A673 (cell line): ENCODE data around the gene CRLF1. TPM values are rescaled to one million over a fixed set of nuclear protein-coding genes. Genes with fewer than 3 reads are reported as not detected.

Experiments
- BruUV-seq: library from RNA; stranded (reverse); fragments of 400-500 nt; replicated peaks from 2 replicates; lab custom pipeline; 2021; lab: Mats Ljungman, UMichigan
- CTCF ChIA-PET: fragments of 300-600 bp; sonication (Branson Sonifier 250); formaldehyde crosslinking; loops from one replicate; lab custom pipeline; 2022; ENCODE audit warnings: antibody characterized with exemption; lab: Charles Lee
- POLR2A ChIA-PET: fragments of 300-600 bp; sonication (Branson Sonifier 250); formaldehyde crosslinking; loops from one replicate; lab custom pipeline; 2022; ENCODE audit warnings: antibody characterized with exemption; ENCODE audit not compliant: low non-redundant PET; lab: Charles Lee
- DNase-seq: peaks from one replicate; pipeline ENCODE4 v3.0.0-alpha.2; 2015; ENCODE audit warnings: low spot score
- H3K27ac ChIP-seq: fragments of 200-600 bp; sonication (generic); 2 replicates; pipeline ENCODE4 v1.5.1; 2016; ENCODE audit warnings: mixed run types, low read depth, mild to moderate bottlenecking, mixed read lengths, antibody characterized with exemption, low read length; ENCODE audit not compliant: poor library complexity, severe bottlenecking
- H3K27me3 ChIP-seq: fragments of 200-600 bp; sonication (generic); replicated peaks from 2 replicates; pipeline ENCODE4 v1.6.1; 2017; ENCODE audit warnings: mixed run types, low read depth, mild to moderate bottlenecking, mixed read lengths, antibody characterized with exemption, low read length; ENCODE audit not compliant: insufficient read depth, poor library complexity
- H3K36me3 ChIP-seq: fragments of 200-600 bp; sonication (generic); 2 replicates; pipeline ENCODE4 v1.6.1; 2016; ENCODE audit warnings: mixed run types, mild to moderate bottlenecking, mixed read lengths, antibody characterized with exemption, low read length; ENCODE audit not compliant: insufficient read depth, poor library complexity, severe bottlenecking
- H3K4me1 ChIP-seq: fragments of 200-600 bp; sonication (generic); 2 replicates; pipeline ENCODE4 v1.6.1; 2017; ENCODE audit warnings: mixed run types, mild to moderate bottlenecking, mixed read lengths, antibody characterized with exemption, low read length; ENCODE audit not compliant: insufficient read depth, poor library complexity, severe bottlenecking
- H3K4me3 ChIP-seq: fragments of 200-600 bp; sonication (generic); 2 replicates; pipeline ENCODE4 v1.5.1; 2016; ENCODE audit warnings: low read depth, mixed run types, mild to moderate bottlenecking, mixed read lengths, low read length; ENCODE audit not compliant: poor library complexity, severe bottlenecking
- H3K9me3 ChIP-seq: fragments of 200-600 bp; sonication (generic); 2 replicates; pipeline ENCODE4 v1.6.1; 2016; ENCODE audit warnings: mixed run types, low read depth, mild to moderate bottlenecking, mixed read lengths, antibody characterized with exemption, low read length; ENCODE audit not compliant: poor library complexity, severe bottlenecking
- EZH2 ChIP-seq: fragments of 200-600 bp; sonication (generic); IDR thresholded peaks from 2 replicates; pipeline ENCODE4 v1.6.1; 2017; ENCODE audit warnings: borderline replicate concordance, low read depth, mild to moderate bottlenecking, mixed read lengths, antibody characterized with exemption, low read length; ENCODE audit not compliant: poor library complexity, severe bottlenecking
- intact Hi-C: fragments of 100-400 bp; cut with micrococcal nuclease; formaldehyde crosslinking; loops from one replicate; pipeline ENCODE4 v1.10.0; 2022; ENCODE audit not compliant: unreplicated experiment
- total RNA-seq: library from RNA; stranded (reverse); gene quantifications from 2 replicates; pipeline ENCODE4 v1.2.3, GENCODE V29; 2021
- TF ChIP-seq, protein P1 (sequence below): fragments of 300-800, 200-600 bp; sonication (generic); conservative IDR thresholded peaks from 2 replicates; pipeline ENCODE4 v1.5.1; 2017; ENCODE audit warnings: low read depth, mild to moderate bottlenecking, antibody characterized with exemption, low read length, moderate library complexity, mixed read lengths

The CRLF1 gene
- total RNA-seq, 1 experiment from 2014 or later: 192 TPM

DNA sequence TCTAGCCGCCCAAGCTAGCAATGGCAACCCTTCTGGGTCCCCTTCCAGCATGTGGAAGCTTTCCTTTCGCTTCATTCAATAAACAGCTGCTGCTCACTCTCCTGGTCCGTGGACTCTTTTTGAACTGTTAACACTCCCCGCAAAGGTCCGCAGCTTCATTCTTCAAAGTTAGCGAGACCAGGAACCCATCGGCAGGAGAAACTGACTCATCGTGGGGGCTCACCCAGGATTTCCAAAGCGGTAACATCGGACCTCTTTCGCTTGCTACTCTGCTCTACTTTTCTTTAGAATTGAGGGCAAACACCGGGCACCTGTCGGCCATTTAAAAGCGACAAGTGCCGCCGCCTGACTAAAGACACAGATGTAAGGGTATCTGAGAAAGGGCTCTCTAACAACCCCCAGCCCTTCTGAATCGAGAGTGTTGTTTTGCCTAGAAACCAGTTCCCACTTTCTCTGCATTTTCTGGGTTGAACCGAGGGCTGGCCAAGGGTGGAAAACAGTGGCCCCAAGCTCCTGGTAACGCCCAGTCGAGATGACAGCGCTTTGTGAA, 29.2 kb downstream of the CRLF1 start:
- intact Hi-C loops: no loop called here
- ChIA-PET CTCF (no interaction called here), POLR2A (no interaction called here)
- Histone ChIP-seq H3K9me3 (no peaks in the 10 kb centered on the region), H3K27me3 (no peaks in the 10 kb centered on the region), H3K4me1 (peaks cover 12% of the 10 kb centered on the region), H3K27ac (peak overlapping the region; percentile 23), H3K4me3 (no peak overlapping the region), H3K36me3 (peaks cover 47% of the 10 kb centered on the region)
- DNase-seq: no peak
- BruUV-seq: no TSS peak
- TF ChIP-seq, protein P1, sequence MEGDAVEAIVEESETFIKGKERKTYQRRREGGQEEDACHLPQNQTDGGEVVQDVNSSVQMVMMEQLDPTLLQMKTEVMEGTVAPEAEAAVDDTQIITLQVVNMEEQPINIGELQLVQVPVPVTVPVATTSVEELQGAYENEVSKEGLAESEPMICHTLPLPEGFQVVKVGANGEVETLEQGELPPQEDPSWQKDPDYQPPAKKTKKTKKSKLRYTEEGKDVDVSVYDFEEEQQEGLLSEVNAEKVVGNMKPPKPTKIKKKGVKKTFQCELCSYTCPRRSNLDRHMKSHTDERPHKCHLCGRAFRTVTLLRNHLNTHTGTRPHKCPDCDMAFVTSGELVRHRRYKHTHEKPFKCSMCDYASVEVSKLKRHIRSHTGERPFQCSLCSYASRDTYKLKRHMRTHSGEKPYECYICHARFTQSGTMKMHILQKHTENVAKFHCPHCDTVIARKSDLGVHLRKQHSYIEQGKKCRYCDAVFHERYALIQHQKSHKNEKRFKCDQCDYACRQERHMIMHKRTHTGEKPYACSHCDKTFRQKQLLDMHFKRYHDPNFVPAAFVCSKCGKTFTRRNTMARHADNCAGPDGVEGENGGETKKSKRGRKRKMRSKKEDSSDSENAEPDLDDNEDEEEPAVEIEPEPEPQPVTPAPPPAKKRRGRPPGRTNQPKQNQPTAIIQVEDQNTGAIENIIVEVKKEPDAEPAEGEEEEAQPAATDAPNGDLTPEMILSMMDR: no peak
- TF ChIP-seq EZH2: no peak

DNA sequence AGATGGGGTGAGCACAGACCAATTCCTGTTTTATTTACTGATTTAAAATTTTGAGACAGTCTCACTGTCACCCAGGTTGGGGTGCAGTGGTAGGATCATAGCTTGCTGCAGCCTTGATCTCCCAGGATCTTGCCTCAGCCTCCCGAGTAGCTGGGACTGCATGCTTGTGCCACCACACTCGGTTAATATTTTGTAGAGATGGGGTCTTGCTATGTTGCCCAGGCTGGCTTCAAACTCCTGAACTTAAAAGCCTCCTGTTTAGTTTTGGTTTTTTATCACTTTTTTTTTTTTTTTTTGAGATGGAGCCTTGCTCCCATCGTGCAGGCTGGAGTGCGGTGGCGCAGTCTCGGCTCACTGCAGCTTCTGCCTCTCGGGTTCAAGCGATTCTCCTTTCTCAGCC, 30.2 kb downstream of the CRLF1 start:
- TF ChIP-seq, protein P1: no peak
- no peak for TF ChIP-seq EZH2
- ChIA-PET POLR2A (interaction anchor here (0.6 kb wide), 1 partner anchor 139 kb away, joined by 3 read pairs; no protein-coding TSS in a partner anchor), CTCF (no interaction called here)
- intact Hi-C loops: no loop called here
- Histone ChIP-seq H3K9me3 (no peaks in the 10 kb centered on the region), H3K27ac (no peak overlapping the region), H3K36me3 (peaks cover 47% of the 10 kb centered on the region), H3K27me3 (no peaks in the 10 kb centered on the region), H3K4me3 (no peak overlapping the region), H3K4me1 (peaks cover 13% of the 10 kb centered on the region)
- DNase-seq: no peak
- BruUV-seq: no TSS peak

DNA sequence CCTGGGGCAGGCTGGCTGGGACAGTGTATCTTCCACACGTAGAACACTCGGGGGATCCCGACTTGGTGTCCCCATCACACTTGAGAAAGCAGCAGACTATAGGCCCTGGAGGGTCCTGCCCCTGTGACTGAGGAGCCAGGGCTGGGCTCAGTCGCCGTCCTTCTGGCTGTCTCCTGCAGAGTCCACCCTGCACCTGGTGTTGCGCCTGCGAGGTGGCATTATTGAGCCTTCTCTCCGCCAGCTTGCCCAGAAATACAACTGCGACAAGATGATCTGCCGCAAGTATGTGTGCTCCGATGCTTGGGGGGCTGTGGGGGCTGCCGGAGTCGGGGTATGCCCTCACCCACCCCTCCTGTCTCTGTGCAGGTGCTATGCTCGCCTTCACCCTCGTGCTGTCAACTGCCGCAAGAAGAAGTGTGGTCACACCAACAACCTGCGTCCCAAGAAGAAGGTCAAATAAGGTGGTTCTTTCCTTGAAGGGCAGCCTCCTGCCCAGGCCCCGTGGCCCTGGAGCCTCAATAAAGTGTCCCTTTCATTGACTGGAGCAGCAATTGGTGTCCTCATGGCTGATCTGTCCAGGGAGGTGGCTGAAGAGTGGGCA, 31.8 kb downstream of the CRLF1 start:
- DNase-seq: no peak
- BruUV-seq: no TSS peak
- H3K27ac ChIP-seq: no peak overlapping the region
- no peaks in the 10 kb centered on the region for H3K27me3 ChIP-seq
- intact Hi-C loops: no loop called here
- peaks cover 50% of the 10 kb centered on the region for H3K36me3 ChIP-seq
- TF ChIP-seq, protein P1: no peak
- no peak for TF ChIP-seq EZH2
- peaks cover 13% of the 10 kb centered on the region for H3K4me1 ChIP-seq
- ChIA-PET CTCF (no interaction called here), POLR2A (no interaction called here)
- no peaks in the 10 kb centered on the region for H3K9me3 ChIP-seq
- H3K4me3 ChIP-seq: no peak overlapping the region
